Subcutaneous adipose tissue (tissue), 4 donors: Measurements from ENCODE around the gene FOLR2. TPM values are rescaled to one million over a fixed set of nuclear protein-coding genes. Genes with fewer than 3 reads are reported as not detected.

Source experiments
- CTCF ChIP-seq: fragments of 450-650 bp; IDR thresholded peaks from one replicate; pipeline ENCODE4 v1.5.1; 2016; ENCODE audit warnings: low read depth, mild to moderate bottlenecking, control low read depth, antibody characterized with exemption, moderate library complexity
- total RNA-seq, 4 donors: library from RNA; depleted of rRNA; stranded (reverse); fragments of >200 nt; gene quantifications; one replicate each; pipeline ENCODE4 v1.1.0, GENCODE V29; 2016

FOLR2 gene
- total RNA-seq: 100 to 1,000 TPM in 3 of 4 donors, 10 to 100 TPM in 1; 75.9 to 140 (median 136) TPM

- TF ChIP-seq CTCF: no peak
Observed at GRCh38 chr11:72216638-72217037, at the start of gene FOLR2. FOLR2 (plus strand) TSS chr11:72216794; CDS start chr11:72218585, 1,791 bp downstream.

DNA sequence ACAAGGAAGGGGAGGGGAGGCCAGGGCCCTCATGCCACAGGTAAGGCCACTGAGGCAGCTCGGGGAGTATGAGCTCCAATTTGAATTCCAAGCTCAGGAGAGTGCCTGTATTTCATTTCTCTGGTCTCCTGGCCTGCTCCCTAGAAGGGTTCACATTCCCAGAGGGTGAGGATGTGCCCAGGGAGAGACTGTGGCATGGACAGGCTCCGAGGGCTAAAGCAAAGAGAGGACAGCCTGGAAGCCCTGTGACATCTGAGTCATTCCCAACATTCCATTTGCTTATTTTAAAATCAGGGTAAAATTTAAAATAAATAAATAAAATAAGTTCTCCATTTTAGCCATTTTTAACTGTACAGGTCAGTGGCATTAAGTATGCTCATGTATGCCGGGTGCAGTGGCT lies 43.3 kb upstream of the FOLR2 start:
- no peak for TF ChIP-seq CTCF

- no peak for TF ChIP-seq CTCF
Observed at GRCh38 chr11:72174302-72175070, 42.1 kb upstream of the FOLR2 start.

- no peak for TF ChIP-seq CTCF
Observed at GRCh38 chr11:72177656-72178055, 38.9 kb upstream of the FOLR2 start.

- TF ChIP-seq CTCF: no peak
Observed at GRCh38 chr11:72179049-72179803, 37.4 kb upstream of the FOLR2 start.

GRCh38 chr11:72179804-72180396 lies 36.7 kb upstream of the FOLR2 start:
- no peak for TF ChIP-seq CTCF

DNA sequence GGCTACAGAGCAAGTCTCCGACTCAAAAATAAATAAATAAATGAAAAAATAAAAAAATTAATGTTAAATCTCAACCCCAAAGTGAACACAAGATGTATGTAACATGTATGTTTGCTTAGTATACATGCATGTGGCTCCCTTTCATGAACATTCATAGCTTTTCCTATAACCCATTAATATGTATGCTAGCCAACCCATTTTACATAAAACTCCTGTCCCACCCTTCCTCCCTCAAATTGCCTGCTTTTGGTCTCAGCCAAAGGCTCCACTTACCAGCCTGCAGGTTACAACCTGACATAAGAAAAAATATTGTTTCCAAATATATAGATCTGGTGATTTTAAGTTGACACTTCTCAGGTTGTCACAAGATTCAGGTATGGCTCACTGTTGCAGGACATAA lies 28.3 kb upstream of the FOLR2 start:
- no peak for TF ChIP-seq CTCF
